Endothelial cell (in vitro differentiated cells): ENCODE results near the gene STAMBP. TPM values are rescaled to one million over a fixed set of nuclear protein-coding genes. Genes with fewer than 3 reads are reported as not detected.
A peak's percentile ranks its signal among the peaks of the same experiment; 100 is the strongest.

ENCODE experiments used
- DNase-seq: peaks from one replicate; pipeline ENCODE4 v3.0.0; 2021; ENCODE audit warnings: low spot score
- H3K27ac Mint-ChIP-seq: one replicate; pipeline ENCODE4 v1.8.0; 2021; ENCODE audit warnings: mixed read lengths, inconsistent platforms; ENCODE audit not compliant: unreplicated experiment
- H3K27me3 Mint-ChIP-seq: one replicate; pipeline ENCODE4 v1.8.0; 2021; ENCODE audit warnings: mild to moderate bottlenecking, moderate library complexity, mixed read lengths, inconsistent platforms; ENCODE audit not compliant: unreplicated experiment
- H3K36me3 Mint-ChIP-seq: one replicate; pipeline ENCODE4 v1.8.0; 2021; ENCODE audit warnings: mild to moderate bottlenecking, low read depth, mixed read lengths, inconsistent platforms; ENCODE audit not compliant: unreplicated experiment
- H3K4me1 Mint-ChIP-seq: one replicate; pipeline ENCODE4 v1.8.0; 2021; ENCODE audit warnings: mild to moderate bottlenecking, mixed read lengths, inconsistent platforms; ENCODE audit not compliant: unreplicated experiment
- H3K4me3 Mint-ChIP-seq: one replicate; pipeline ENCODE4 v1.8.0; 2021; ENCODE audit warnings: mild to moderate bottlenecking, mixed read lengths, inconsistent platforms; ENCODE audit not compliant: unreplicated experiment
- H3K9me3 Mint-ChIP-seq: one replicate; pipeline ENCODE4 v1.8.0; 2021; ENCODE audit warnings: mixed read lengths, inconsistent platforms; ENCODE audit not compliant: unreplicated experiment
- total RNA-seq: library from RNA; stranded (reverse); fragmentation: NEBNext Ultra II Directional; extraction: Animal tissue kit (Norgen Biotek cat#: 25700); gene quantifications from one replicate; pipeline ENCODE4 v1.2.1, GENCODE V29; 2021; ENCODE audit not compliant: unreplicated experiment
- TF ChIP-seq, protein P1 (sequence below): fragments of 200-600 bp; sonication (generic); IDR thresholded peaks from one replicate; pipeline ENCODE4 v1.5.0; 2021; ENCODE audit warnings: antibody characterized with exemption; ENCODE audit not compliant: unreplicated experiment

The STAMBP gene
- total RNA-seq, 1 donor from 2014 or later = 29.2 TPM

DNA sequence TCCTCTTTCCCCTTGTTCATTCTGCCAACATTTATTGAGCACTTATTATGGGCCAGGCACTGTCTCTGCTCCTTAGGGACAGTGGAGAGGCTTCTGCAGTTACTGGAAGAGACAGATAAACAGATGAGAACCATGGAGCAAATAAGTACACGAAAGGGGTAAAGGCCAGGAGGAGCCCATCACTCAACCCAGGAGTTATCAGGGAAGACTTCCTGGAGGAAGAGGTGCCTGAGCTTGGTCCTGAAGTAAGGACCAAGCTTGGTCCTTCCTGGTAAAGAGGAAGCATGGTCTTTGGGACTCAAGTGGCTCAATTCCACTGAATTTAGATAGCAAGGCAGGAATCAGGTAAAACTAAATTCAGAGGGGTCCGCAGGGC is 65.7 kb downstream of the STAMBP start:
- Mint-ChIP-seq H3K27ac (peak overlapping the region; percentile 68), H3K4me3 (no peak overlapping the region), H3K27me3 (peaks cover 6% of the 10 kb centered on the region), H3K4me1 (no peaks in the 10 kb centered on the region), H3K36me3 (no peaks in the 10 kb centered on the region), H3K9me3 (no peaks in the 10 kb centered on the region)
- TF ChIP-seq, protein P1, sequence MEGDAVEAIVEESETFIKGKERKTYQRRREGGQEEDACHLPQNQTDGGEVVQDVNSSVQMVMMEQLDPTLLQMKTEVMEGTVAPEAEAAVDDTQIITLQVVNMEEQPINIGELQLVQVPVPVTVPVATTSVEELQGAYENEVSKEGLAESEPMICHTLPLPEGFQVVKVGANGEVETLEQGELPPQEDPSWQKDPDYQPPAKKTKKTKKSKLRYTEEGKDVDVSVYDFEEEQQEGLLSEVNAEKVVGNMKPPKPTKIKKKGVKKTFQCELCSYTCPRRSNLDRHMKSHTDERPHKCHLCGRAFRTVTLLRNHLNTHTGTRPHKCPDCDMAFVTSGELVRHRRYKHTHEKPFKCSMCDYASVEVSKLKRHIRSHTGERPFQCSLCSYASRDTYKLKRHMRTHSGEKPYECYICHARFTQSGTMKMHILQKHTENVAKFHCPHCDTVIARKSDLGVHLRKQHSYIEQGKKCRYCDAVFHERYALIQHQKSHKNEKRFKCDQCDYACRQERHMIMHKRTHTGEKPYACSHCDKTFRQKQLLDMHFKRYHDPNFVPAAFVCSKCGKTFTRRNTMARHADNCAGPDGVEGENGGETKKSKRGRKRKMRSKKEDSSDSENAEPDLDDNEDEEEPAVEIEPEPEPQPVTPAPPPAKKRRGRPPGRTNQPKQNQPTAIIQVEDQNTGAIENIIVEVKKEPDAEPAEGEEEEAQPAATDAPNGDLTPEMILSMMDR = no peak
- DNase-seq = no peak

DNA sequence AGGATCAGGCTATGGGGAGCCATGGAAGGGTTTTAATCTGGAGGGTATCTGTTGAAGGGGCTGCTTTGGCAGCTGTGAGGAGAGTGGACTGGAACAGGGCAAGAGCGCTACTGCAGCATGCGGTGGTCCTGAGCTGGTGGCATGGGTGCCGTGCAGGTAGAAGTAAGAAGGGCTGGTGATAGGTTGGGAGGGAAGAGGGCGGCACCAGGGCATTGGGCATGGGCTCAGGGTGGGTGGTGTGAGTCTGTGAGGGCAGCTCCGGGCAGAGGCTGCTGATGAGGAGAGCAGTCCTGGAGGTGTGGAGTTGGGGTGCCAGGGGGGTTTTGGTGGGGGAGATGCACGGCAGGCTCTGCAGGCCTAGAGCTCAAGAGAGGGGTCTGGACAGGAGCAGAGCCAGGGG is 66.1 kb downstream of the STAMBP start:
- H3K4me1 Mint-ChIP-seq = no peaks in the 10 kb centered on the region
- no peaks in the 10 kb centered on the region for H3K36me3 Mint-ChIP-seq
- no peak for DNase-seq
- H3K4me3 Mint-ChIP-seq = no peak overlapping the region
- H3K27ac Mint-ChIP-seq = no peak overlapping the region
- peaks cover 6% of the 10 kb centered on the region for H3K27me3 Mint-ChIP-seq
- H3K9me3 Mint-ChIP-seq = no peaks in the 10 kb centered on the region
- TF ChIP-seq, protein P1 = no peak

DNA sequence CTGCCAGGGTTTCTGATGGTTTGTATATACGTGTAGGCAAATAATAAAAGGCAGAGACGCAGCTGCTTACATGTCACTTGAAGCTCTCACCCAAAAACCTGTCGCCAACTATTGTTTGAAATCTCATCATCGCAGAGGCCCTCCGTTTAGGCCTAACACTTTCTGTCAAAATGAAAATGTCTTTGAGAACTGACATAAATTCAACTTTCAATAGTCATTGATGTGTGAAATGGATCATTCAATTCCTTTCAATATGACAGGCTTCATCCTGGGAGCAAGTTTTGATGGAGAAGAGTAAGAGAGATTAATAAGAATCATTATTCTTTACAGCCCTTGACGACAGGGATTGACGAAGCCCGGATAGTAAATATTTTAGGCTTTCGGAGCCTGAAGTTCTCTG is 66.7 kb downstream of the STAMBP start:
- no peak for DNase-seq
- H3K4me3 Mint-ChIP-seq = no peak overlapping the region
- H3K27ac Mint-ChIP-seq = no peak overlapping the region
- H3K9me3 Mint-ChIP-seq = no peaks in the 10 kb centered on the region
- TF ChIP-seq, protein P1 = no peak
- peaks cover 6% of the 10 kb centered on the region for H3K27me3 Mint-ChIP-seq
- H3K4me1 Mint-ChIP-seq = no peaks in the 10 kb centered on the region
- no peaks in the 10 kb centered on the region for H3K36me3 Mint-ChIP-seq

DNA sequence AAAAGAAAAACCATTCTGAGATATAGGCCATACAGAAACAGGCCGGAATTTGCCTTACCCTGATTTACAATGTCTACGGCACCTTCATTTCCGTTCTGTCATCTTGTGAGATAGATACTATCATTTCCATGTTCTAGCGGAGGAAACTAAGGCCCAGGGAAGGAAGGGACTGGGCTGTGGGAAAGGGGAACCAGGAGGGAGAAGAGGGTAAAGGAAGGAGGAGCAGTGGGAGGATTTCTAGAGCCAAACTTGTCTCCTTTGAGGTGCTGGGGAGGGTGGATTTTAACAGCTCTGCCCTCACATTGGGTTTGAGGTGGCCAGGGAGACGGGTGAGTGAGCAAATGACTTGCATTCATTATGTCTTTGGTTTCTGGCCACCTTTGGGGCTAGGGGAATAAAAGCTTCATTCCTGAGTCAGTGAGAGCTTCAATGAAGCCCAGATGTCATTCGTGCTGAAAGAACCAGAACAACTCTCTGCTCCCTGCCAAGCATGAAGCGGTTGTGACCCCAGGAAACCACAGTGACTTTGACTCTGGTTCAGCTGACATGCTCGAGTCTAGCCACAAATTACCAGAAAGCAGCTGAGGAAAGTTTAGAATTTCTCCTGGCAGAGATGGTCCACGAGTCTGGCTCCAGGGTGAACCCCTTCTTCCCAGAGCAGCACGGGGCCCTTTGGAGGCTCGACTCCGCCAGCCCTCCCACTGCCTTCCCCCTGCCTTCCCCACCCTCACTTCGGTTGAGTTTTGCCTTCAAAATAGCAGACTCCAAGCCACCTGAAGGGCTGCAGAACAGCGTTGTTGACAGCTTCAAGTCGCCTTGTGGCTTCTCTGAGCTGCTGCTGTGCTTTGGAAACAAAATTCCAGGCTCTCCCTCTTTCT is 67.8 kb downstream of the STAMBP start:
- Mint-ChIP-seq H3K4me1 (peaks cover 1% of the 10 kb centered on the region), H3K27me3 (peaks cover 5% of the 10 kb centered on the region), H3K27ac (no peak overlapping the region), H3K4me3 (no peak overlapping the region), H3K9me3 (no peaks in the 10 kb centered on the region), H3K36me3 (no peaks in the 10 kb centered on the region)
- TF ChIP-seq, protein P1 = no peak
- DNase-seq = no peak

DNA sequence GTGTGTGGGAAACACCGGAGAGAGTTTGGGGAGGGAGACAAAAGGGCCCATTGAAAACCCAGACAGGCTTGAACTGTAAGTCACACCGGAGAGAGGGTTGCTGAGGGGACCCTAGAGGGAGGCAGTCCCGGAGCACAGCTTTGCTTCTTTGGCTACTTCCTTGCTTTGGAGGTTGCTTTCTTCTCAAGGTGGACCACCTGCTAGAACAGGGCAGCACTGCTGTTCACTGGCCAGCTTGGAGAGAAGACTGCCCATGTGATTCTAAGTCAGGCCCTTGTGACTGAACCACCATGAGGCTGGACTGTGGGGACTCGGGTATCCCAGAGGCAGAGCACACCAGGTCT is 68.5 kb downstream of the STAMBP start:
- peaks cover 5% of the 10 kb centered on the region for H3K27me3 Mint-ChIP-seq
- no peaks in the 10 kb centered on the region for H3K9me3 Mint-ChIP-seq
- no peak for DNase-seq
- TF ChIP-seq, protein P1 = no peak
- H3K27ac Mint-ChIP-seq = no peak overlapping the region
- no peaks in the 10 kb centered on the region for H3K36me3 Mint-ChIP-seq
- H3K4me3 Mint-ChIP-seq = no peak overlapping the region
- peaks cover 7% of the 10 kb centered on the region for H3K4me1 Mint-ChIP-seq
